ENCODE measurements around the gene NDUFAF3. TPM values are rescaled to one million over a fixed set of nuclear protein-coding genes. Genes with fewer than 3 reads are reported as not detected.
A peak's percentile ranks its signal among the peaks of the same experiment; 100 is the strongest.

NDUFAF3 gene
- total RNA-seq, 1 donor from 2014 or later = 67.0 TPM

Small RNA genes within 50 kb of the gene (microRNA-seq; reads per million reads assigned to microRNA genes)
- gene MIR191 = 6,900 reads per million, percentile 93 among the genes with 10 or more reads in this experiment
- gene MIR425 = 8,939 reads per million, percentile 95 among the genes with 10 or more reads in this experiment

Other genes with a start within 250 kb of the NDUFAF3 start
- 40.3 and 44.1 TPM in 2 replicates for gene PRKAR2A, start 174.2 kb upstream of the NDUFAF3 start, total RNA-seq (ENCODE audit: low replicate concordance)
- gene SLC25A20, start 123.2 kb upstream of the NDUFAF3 start, total RNA-seq (ENCODE audit: low replicate concordance) = 15.2 and 15.3 TPM in 2 replicates
- 82.3 and 84.4 TPM in 2 replicates for gene ARIH2, start 103.3 kb upstream of the NDUFAF3 start, total RNA-seq (ENCODE audit: low replicate concordance)
- 47.4 and 54.8 TPM in 2 replicates for gene P4HTM, start 31.9 kb upstream of the NDUFAF3 start, total RNA-seq (ENCODE audit: low replicate concordance)
- 272 and 334 TPM in 2 replicates for gene WDR6, start 14.7 kb upstream of the NDUFAF3 start, total RNA-seq (ENCODE audit: low replicate concordance)
- 31.2 and 36.0 TPM in 2 replicates for gene DALRD3, start 3.5 kb upstream of the NDUFAF3 start, total RNA-seq (ENCODE audit: low replicate concordance)
- 221 and 256 TPM in 2 replicates for gene IMPDH2, start 7.3 kb downstream of the NDUFAF3 start, total RNA-seq (ENCODE audit: low replicate concordance)
- 115 and 123 TPM in 2 replicates for gene QRICH1, start 72.0 kb downstream of the NDUFAF3 start, total RNA-seq (ENCODE audit: low replicate concordance)
- 408 and 480 TPM in 2 replicates for gene QARS1, start 82.6 kb downstream of the NDUFAF3 start, total RNA-seq (ENCODE audit: low replicate concordance)
- 83.0 and 86.4 TPM in 2 replicates for gene USP19, start 98.7 kb downstream of the NDUFAF3 start, total RNA-seq (ENCODE audit: low replicate concordance)
- 277 and 316 TPM in 2 replicates for gene LAMB2, start 110.9 kb downstream of the NDUFAF3 start, total RNA-seq (ENCODE audit: low replicate concordance)
- gene CCDC71, start 144.2 kb downstream of the NDUFAF3 start, total RNA-seq (ENCODE audit: low replicate concordance) = 27.4 and 28.5 TPM in 2 replicates
- 42.1 and 57.6 TPM in 2 replicates for gene KLHDC8B, start 149.5 kb downstream of the NDUFAF3 start, total RNA-seq (ENCODE audit: low replicate concordance)